Amniotic stem cell (primary cell): ENCODE results near the gene XRCC4.
"Not testable (repeated sequence)": the region's sequence is repeated elsewhere in the genome, so short reads cannot be mapped to it uniquely, and the experiment has no call there.

Source experiments
- DNase-seq: peaks from one replicate; lab custom pipeline; 2025; lab: John Stamatoyannopoulos, UW

Gene XRCC4

GRCh38 chr5:83076742-83077661 is at the start of gene XRCC4, which contains the start of gene TMEM167A:
Gene XRCC4, plus strand, starts transcription at chr5:83077547. Its CDS starts 27,373 bp downstream, at chr5:83104920.
Gene TMEM167A, minus strand, starts transcription at chr5:83077394. Its CDS starts 71 bp downstream, at chr5:83077323.
- peak; percentile 98 for DNase-seq

GRCh38 chr5:83029912-83030311 is 47.4 kb upstream of the XRCC4 start:
- DNase-seq, result peak; percentile 9

- DNase-seq, result no peak
Observed at GRCh38 chr5:83031381-83031780, 46.0 kb upstream of the XRCC4 start.

GRCh38 chr5:83034036-83034435 is 43.3 kb upstream of the XRCC4 start:
- no peak for DNase-seq

- no peak for DNase-seq
Observed at GRCh38 chr5:83034528-83035207, 42.7 kb upstream of the XRCC4 start.

GRCh38 chr5:83035373-83036100 is 41.8 kb upstream of the XRCC4 start:
- DNase-seq, result no peak

- no peak for DNase-seq
Observed at GRCh38 chr5:83036991-83037575, 40.3 kb upstream of the XRCC4 start.

GRCh38 chr5:83038924-83039323 is 38.4 kb upstream of the XRCC4 start:
- no peak for DNase-seq

GRCh38 chr5:83042507-83042906 is 34.8 kb upstream of the XRCC4 start:
- DNase-seq, result no peak

GRCh38 chr5:83044926-83045325 is 32.4 kb upstream of the XRCC4 start:
- DNase-seq, result no peak

- no peak for DNase-seq
Observed at GRCh38 chr5:83048277-83048676, 29.1 kb upstream of the XRCC4 start.

- no peak for DNase-seq
Observed at GRCh38 chr5:83048811-83049210, 28.5 kb upstream of the XRCC4 start.

GRCh38 chr5:83049370-83049885 is 27.9 kb upstream of the XRCC4 start:
- DNase-seq, result no peak

GRCh38 chr5:83050723-83051340 is 26.5 kb upstream of the XRCC4 start:
- no peak for DNase-seq

- DNase-seq, result no peak
Observed at GRCh38 chr5:83055166-83055565, 22.2 kb upstream of the XRCC4 start.

GRCh38 chr5:83058726-83059125 is 18.6 kb upstream of the XRCC4 start:
- DNase-seq, result no peak

GRCh38 chr5:83059341-83059740 is 18.0 kb upstream of the XRCC4 start:
- DNase-seq, result no peak

GRCh38 chr5:83066548-83067110 is 10.7 kb upstream of the XRCC4 start:
- no peak for DNase-seq

GRCh38 chr5:83067377-83067776 is 10.0 kb upstream of the XRCC4 start:
- not testable (repeated sequence) for DNase-seq

- DNase-seq, result no peak
Observed at GRCh38 chr5:83069096-83069799, 8.1 kb upstream of the XRCC4 start.
